ENCODE results near the gene HIBADH.

Gene HIBADH

GRCh38 chr7:27662490-27663205, at the start of gene HIBADH:
Gene HIBADH (minus strand): TSS chr7:27662883. CDS start chr7:27662788, 95 bp downstream.
- DNase-seq: peak; percentile 92
- peak within 1 kb of the TSS; percentile 84 for H3K4me3 Mint-ChIP-seq
- peak; percentile 100 for ATAC-seq
- peaks cover 4% of the 10 kb centered on the region for H3K36me3 Mint-ChIP-seq (ENCODE audit: low read depth)
- H3K4me1 Mint-ChIP-seq: peaks cover 17% of the 10 kb centered on the region
- no peaks in the 10 kb centered on the region for H3K27me3 Mint-ChIP-seq
- H3K9me3 Mint-ChIP-seq: no peaks in the 10 kb centered on the region
- peak within 1 kb of the TSS; percentile 78 for H3K27ac Mint-ChIP-seq

GRCh38 chr7:27712217-27712616, 49.5 kb upstream of the HIBADH start:
- no peaks in the 10 kb centered on the region for H3K36me3 Mint-ChIP-seq (ENCODE audit: low read depth)
- H3K27me3 Mint-ChIP-seq: peaks cover 7% of the 10 kb centered on the region
- DNase-seq (no peak), ATAC-seq (no peak)
- H3K4me1 Mint-ChIP-seq: peaks cover 7% of the 10 kb centered on the region
- H3K9me3 Mint-ChIP-seq: peaks cover 4% of the 10 kb centered on the region
- H3K27ac Mint-ChIP-seq: no peak overlapping the region
- H3K4me3 Mint-ChIP-seq: no peak overlapping the region

- Mint-ChIP-seq H3K27ac (no peak overlapping the region), H3K9me3 (peaks cover 4% of the 10 kb centered on the region), H3K4me3 (no peak overlapping the region), H3K36me3 (ENCODE audit: low read depth) (no peaks in the 10 kb centered on the region), H3K27me3 (peaks cover 2% of the 10 kb centered on the region), H3K4me1 (peaks cover 7% of the 10 kb centered on the region)
- DNase-seq: no peak
- peak; percentile 46 for ATAC-seq
Measured at GRCh38 chr7:27709137-27710075, 46.7 kb upstream of the HIBADH start.

GRCh38 chr7:27708485-27708884, 45.8 kb upstream of the HIBADH start:
- Mint-ChIP-seq H3K27me3 (peaks cover 2% of the 10 kb centered on the region), H3K4me1 (peaks cover 7% of the 10 kb centered on the region), H3K9me3 (peaks cover 4% of the 10 kb centered on the region), H3K36me3 (ENCODE audit: low read depth) (no peaks in the 10 kb centered on the region), H3K4me3 (no peak overlapping the region), H3K27ac (no peak overlapping the region)
- DNase-seq: no peak
- no peak for ATAC-seq

DNA sequence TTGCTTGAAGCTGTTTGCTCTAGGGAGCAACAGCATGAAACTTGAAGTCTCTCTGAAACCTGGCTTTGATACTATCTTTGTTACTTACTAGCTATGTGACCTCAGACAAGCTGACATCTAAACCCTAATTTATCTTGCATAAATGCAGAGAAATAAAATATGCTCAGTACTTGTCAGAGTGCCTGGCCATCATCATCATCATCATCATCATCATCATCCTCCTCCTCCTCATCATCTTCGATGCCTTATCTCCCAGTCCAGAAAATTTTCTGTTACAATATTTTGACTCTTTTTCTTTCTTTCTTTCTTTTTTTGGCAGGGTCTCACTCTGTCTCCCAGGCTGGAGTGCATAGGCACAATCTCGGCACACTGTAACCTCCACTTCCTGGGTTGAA, 42.5 kb upstream of the HIBADH start:
- Mint-ChIP-seq H3K27me3 (peaks cover 4% of the 10 kb centered on the region), H3K4me3 (no peak overlapping the region), H3K36me3 (ENCODE audit: low read depth) (no peaks in the 10 kb centered on the region), H3K4me1 (peaks cover 7% of the 10 kb centered on the region), H3K9me3 (no peaks in the 10 kb centered on the region), H3K27ac (no peak overlapping the region)
- ATAC-seq (no peak), DNase-seq (no peak)

- H3K4me1 Mint-ChIP-seq: peaks cover 3% of the 10 kb centered on the region
- no peak overlapping the region for H3K4me3 Mint-ChIP-seq
- DNase-seq: no peak
- H3K9me3 Mint-ChIP-seq: no peaks in the 10 kb centered on the region
- H3K36me3 Mint-ChIP-seq (ENCODE audit: low read depth): no peaks in the 10 kb centered on the region
- no peak for ATAC-seq
- peaks cover 4% of the 10 kb centered on the region for H3K27me3 Mint-ChIP-seq
- no peak overlapping the region for H3K27ac Mint-ChIP-seq
Measured at GRCh38 chr7:27704422-27705199, 41.9 kb upstream of the HIBADH start.

DNA sequence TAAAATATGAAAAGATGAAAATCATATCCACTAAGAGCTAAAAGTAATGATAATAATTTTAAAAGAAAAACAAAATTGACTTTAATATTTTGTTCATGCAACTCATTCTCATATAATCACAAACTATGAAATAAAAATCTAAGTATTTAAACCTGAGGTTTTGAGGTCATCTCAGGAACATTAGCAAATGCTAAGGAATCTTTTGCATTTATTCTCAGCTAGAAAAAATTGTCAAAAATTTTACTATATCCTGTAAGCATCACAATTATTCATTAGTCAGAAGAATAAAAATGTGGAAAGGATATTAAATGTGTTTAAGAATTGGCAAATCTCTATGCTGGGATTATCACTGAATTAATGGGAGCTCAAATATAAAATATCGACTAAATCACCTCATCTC, 40.5 kb upstream of the HIBADH start:
- Mint-ChIP-seq H3K36me3 (ENCODE audit: low read depth) (no peaks in the 10 kb centered on the region), H3K4me1 (no peaks in the 10 kb centered on the region), H3K9me3 (no peaks in the 10 kb centered on the region), H3K27ac (no peak overlapping the region), H3K4me3 (no peak overlapping the region), H3K27me3 (peaks cover 4% of the 10 kb centered on the region)
- DNase-seq (no peak), ATAC-seq (no peak)

DNA sequence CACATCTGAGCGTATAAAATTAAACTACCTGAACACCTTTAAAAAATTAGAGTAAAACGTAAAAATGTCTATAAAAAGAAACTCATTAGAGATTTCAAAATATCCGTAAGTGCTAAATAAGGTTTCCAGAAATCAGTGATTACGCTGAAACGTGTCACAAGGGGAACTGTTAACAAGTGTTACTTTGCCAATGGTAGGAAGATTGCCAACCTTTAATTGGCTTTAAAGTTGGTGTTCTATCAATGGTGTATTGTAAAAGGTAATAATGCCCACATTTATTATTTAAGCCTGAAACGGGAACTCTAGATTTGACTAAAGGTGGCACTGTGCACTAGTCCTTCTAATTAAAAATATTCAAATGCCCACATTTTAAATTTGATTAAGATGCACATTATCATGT, 37.8 kb upstream of the HIBADH start:
- peaks cover 4% of the 10 kb centered on the region for H3K27me3 Mint-ChIP-seq
- no peak overlapping the region for H3K27ac Mint-ChIP-seq
- no peak overlapping the region for H3K4me3 Mint-ChIP-seq
- DNase-seq: no peak
- ATAC-seq: no peak
- H3K36me3 Mint-ChIP-seq (ENCODE audit: low read depth): no peaks in the 10 kb centered on the region
- H3K4me1 Mint-ChIP-seq: peaks cover 7% of the 10 kb centered on the region
- no peaks in the 10 kb centered on the region for H3K9me3 Mint-ChIP-seq

DNA sequence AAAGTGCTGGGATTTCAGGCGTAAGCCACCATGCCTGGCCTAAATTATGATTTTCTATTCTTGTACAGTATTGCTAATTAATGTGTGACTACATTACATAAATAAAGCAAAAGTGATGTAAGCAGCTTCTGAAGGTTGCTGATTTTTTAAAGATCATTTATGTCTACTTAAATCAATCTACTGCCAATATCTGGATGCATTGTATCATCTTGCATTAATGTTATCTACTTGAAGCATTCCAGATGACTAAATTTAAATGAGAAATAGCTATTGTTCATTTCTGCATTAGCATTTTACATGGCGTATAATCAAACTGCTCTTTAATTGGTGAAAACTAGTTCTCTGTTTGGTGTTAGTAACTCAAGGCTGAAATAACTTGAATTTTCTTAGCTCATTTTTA, 37.1 kb upstream of the HIBADH start:
- H3K4me1 Mint-ChIP-seq: peaks cover 7% of the 10 kb centered on the region
- ATAC-seq: no peak
- no peak overlapping the region for H3K27ac Mint-ChIP-seq
- H3K4me3 Mint-ChIP-seq: no peak overlapping the region
- H3K36me3 Mint-ChIP-seq (ENCODE audit: low read depth): no peaks in the 10 kb centered on the region
- peaks cover 4% of the 10 kb centered on the region for H3K27me3 Mint-ChIP-seq
- DNase-seq: no peak
- no peaks in the 10 kb centered on the region for H3K9me3 Mint-ChIP-seq

GRCh38 chr7:27697861-27698430, 35.3 kb upstream of the HIBADH start:
- no peak overlapping the region for H3K27ac Mint-ChIP-seq
- peaks cover 4% of the 10 kb centered on the region for H3K27me3 Mint-ChIP-seq
- no peaks in the 10 kb centered on the region for H3K36me3 Mint-ChIP-seq (ENCODE audit: low read depth)
- peaks cover 7% of the 10 kb centered on the region for H3K4me1 Mint-ChIP-seq
- H3K9me3 Mint-ChIP-seq: no peaks in the 10 kb centered on the region
- DNase-seq (no peak), ATAC-seq (no peak)
- no peak overlapping the region for H3K4me3 Mint-ChIP-seq

- Mint-ChIP-seq H3K4me1 (peaks cover 7% of the 10 kb centered on the region), H3K36me3 (ENCODE audit: low read depth) (no peaks in the 10 kb centered on the region), H3K4me3 (no peak overlapping the region), H3K27me3 (no peaks in the 10 kb centered on the region), H3K9me3 (no peaks in the 10 kb centered on the region), H3K27ac (no peak overlapping the region)
- ATAC-seq (no peak), DNase-seq (no peak)
Measured at GRCh38 chr7:27695096-27695495, 32.4 kb upstream of the HIBADH start.

DNA sequence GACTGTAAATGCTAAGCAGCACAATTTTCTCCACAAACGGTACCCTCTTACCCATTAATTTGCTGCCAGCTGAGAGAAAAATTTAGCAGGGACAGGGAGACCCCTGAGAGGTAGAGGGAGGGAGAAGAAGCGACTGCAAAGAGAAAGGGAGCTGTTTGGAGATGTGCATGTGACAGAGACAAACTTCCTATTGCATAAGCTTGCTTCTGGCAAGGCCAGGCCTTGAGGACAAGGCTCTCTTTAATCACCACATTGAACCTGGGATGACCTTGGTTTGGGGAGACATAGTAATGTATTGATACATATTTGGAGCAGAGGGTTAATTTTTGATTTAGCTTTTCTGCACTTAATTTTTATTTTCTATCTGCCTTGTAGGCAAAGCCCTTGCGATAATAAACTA, 31.1 kb upstream of the HIBADH start:
- DNase-seq (no peak), ATAC-seq (no peak)
- Mint-ChIP-seq H3K36me3 (ENCODE audit: low read depth) (no peaks in the 10 kb centered on the region), H3K27me3 (no peaks in the 10 kb centered on the region), H3K4me3 (no peak overlapping the region), H3K27ac (no peak overlapping the region), H3K4me1 (peaks cover 7% of the 10 kb centered on the region), H3K9me3 (no peaks in the 10 kb centered on the region)

GRCh38 chr7:27690649-27691048, 28.0 kb upstream of the HIBADH start:
- Mint-ChIP-seq H3K9me3 (peaks cover 4% of the 10 kb centered on the region), H3K4me3 (no peak overlapping the region), H3K27ac (no peak overlapping the region), H3K4me1 (no peaks in the 10 kb centered on the region), H3K27me3 (peaks cover 2% of the 10 kb centered on the region), H3K36me3 (ENCODE audit: low read depth) (no peaks in the 10 kb centered on the region)
- DNase-seq (no peak), ATAC-seq (no peak)

DNA sequence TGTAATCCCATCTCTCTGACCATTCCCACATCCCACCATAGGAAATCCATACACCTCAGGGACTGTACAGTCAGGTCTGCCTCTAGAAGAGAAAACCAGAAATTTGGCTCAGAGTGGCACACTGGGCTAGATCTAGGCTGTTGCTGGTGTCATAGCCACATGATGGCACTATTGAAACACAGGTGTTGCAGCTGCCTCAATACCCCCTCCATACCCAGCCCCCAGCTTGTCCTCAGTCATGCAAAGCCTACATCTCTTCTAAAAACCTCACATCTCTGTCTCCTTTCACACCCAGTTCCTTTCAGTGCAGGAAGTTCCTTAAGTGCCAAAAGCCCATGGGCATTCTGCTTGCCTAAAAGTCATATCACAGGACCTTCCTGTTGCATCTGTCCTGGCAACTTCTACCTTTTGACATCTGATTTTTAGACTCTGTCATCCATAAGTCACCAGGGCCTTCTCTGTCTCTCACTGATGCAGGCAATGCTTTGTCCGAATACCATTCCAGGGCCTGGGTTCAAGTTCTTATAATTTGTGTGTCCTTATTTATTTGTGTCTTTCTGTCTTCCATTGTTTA, 27.0 kb upstream of the HIBADH start:
- peak; percentile 6 for DNase-seq
- H3K9me3 Mint-ChIP-seq: peaks cover 4% of the 10 kb centered on the region
- H3K4me1 Mint-ChIP-seq: no peaks in the 10 kb centered on the region
- peak; percentile 49 for ATAC-seq
- H3K27ac Mint-ChIP-seq: no peak overlapping the region
- no peak overlapping the region for H3K4me3 Mint-ChIP-seq
- H3K27me3 Mint-ChIP-seq: peaks cover 2% of the 10 kb centered on the region
- H3K36me3 Mint-ChIP-seq (ENCODE audit: low read depth): no peaks in the 10 kb centered on the region
